CD4-positive, alpha-beta T cell (primary cell): ENCODE results near the gene UBE3C. TPM values are rescaled to one million over a fixed set of nuclear protein-coding genes. Genes with fewer than 3 reads are reported as not detected.

Experiments used
- ATAC-seq: fragments of 200-7000 bp; cut with Tn5 transposase; one replicate; pipeline ENCODE4 v1.10.0; 2022; ENCODE audit warnings: mild to moderate bottlenecking; ENCODE audit not compliant: poor library complexity
- CTCF ChIA-PET: fragments of 350-600 bp; sonication (Branson Sonifier 250); formaldehyde crosslinking; loops from one replicate; lab custom pipeline; 2021; ENCODE audit warnings: antibody characterized with exemption, inconsistent platforms; lab: Charles Lee
- POLR2A ChIA-PET: fragments of 350-600 bp; sonication (Branson Sonifier 250); formaldehyde crosslinking; loops from one replicate; lab custom pipeline; 2021; ENCODE audit warnings: antibody characterized with exemption, inconsistent platforms; lab: Charles Lee
- DNase-seq, 14 experiments: peaks; one replicate each; pipeline ENCODE4 v3.0.0-alpha.2; 2013 to 2020; ENCODE audit warnings: mixed read lengths in 2 of 14
- H3K27ac ChIP-seq, 2 donors: one replicate each; pipeline versions ENCODE4 v1.5.1 to v1.7.0; 2013; ENCODE audit warnings: low read length in 2 of 2, low read depth in 1 of 2, mild to moderate bottlenecking in 1 of 2
- H3K27me3 ChIP-seq, 2 experiments: 1 replicate in 1 of 2; 2 replicates in 1 of 2; pipeline versions ENCODE4 v1.6.1 to v1.7.0; 2013; ENCODE audit warnings: low read length in 2 of 2, control low read depth in 1 of 2, mild to moderate bottlenecking in 1 of 2, moderate library complexity in 1 of 2; ENCODE audit not compliant: insufficient read depth in 2 of 2, control insufficient read depth in 1 of 2
- H3K36me3 ChIP-seq: one replicate; pipeline ENCODE4 v1.6.1; 2013; ENCODE audit warnings: low read length, control low read depth; ENCODE audit not compliant: insufficient read depth
- H3K4me1 ChIP-seq: one replicate; pipeline ENCODE4 v1.6.1; 2013; ENCODE audit warnings: low read length, control low read depth; ENCODE audit not compliant: insufficient read depth
- H3K4me3 ChIP-seq: one replicate; pipeline ENCODE4 v1.5.1; 2013; ENCODE audit warnings: mild to moderate bottlenecking, low read length, moderate library complexity
- H3K9me3 ChIP-seq, 2 experiments: 1 replicate in 1 of 2; 2 replicates in 1 of 2; pipeline versions ENCODE4 v1.6.1 to v1.7.0; 2013; ENCODE audit warnings: low read length in 2 of 2, mild to moderate bottlenecking in 2 of 2, control low read depth in 1 of 2, moderate library complexity in 1 of 2; ENCODE audit not compliant: control insufficient read depth in 1 of 2, insufficient read depth in 1 of 2
- H3K27ac Mint-ChIP-seq: one replicate; pipeline ENCODE4 v1.8.0; 2020; ENCODE audit warnings: mixed read lengths
- H3K27me3 Mint-ChIP-seq: one replicate; pipeline ENCODE4 v1.8.0; 2021; ENCODE audit warnings: mixed read lengths
- H3K36me3 Mint-ChIP-seq: one replicate; pipeline ENCODE4 v1.8.0; 2021; ENCODE audit warnings: low read depth, mixed read lengths
- H3K4me1 Mint-ChIP-seq: one replicate; pipeline ENCODE4 v1.8.0; 2021; ENCODE audit warnings: low read depth, mixed read lengths
- H3K4me3 Mint-ChIP-seq: one replicate; pipeline ENCODE4 v1.8.0; 2020; ENCODE audit warnings: mild to moderate bottlenecking, mixed read lengths
- H3K9me3 Mint-ChIP-seq: one replicate; pipeline ENCODE4 v1.8.0; 2020; ENCODE audit warnings: mixed read lengths
- intact Hi-C, 2 experiments: fragments of 100-400 bp; cut with DNase I in 1 of 2; cut with micrococcal nuclease in 1 of 2; formaldehyde crosslinking; loops; one replicate each; pipeline versions ENCODE4 v1.15.1 to v1.9.0; 2023 to 2025; cut with DNase I, micrococcal nuclease
- total RNA-seq, 174 experiments: library from RNA in 2 of 174; stranded (reverse) in 2 of 174; gene quantifications; one replicate each; pipeline ENCODE4 v1.2.3 and lab custom pipeline; 2021 to 2026
- TF ChIP-seq, protein P1 (sequence below): fragments of 200-600 bp; IDR thresholded peaks from one replicate; pipeline ENCODE4 v1.8.0; 2022; ENCODE audit warnings: antibody characterized with exemption, mild to moderate bottlenecking

The UBE3C gene
- total RNA-seq, 2 experiments from 2014 or later: 30.8 to 32.3 TPM

DNA sequence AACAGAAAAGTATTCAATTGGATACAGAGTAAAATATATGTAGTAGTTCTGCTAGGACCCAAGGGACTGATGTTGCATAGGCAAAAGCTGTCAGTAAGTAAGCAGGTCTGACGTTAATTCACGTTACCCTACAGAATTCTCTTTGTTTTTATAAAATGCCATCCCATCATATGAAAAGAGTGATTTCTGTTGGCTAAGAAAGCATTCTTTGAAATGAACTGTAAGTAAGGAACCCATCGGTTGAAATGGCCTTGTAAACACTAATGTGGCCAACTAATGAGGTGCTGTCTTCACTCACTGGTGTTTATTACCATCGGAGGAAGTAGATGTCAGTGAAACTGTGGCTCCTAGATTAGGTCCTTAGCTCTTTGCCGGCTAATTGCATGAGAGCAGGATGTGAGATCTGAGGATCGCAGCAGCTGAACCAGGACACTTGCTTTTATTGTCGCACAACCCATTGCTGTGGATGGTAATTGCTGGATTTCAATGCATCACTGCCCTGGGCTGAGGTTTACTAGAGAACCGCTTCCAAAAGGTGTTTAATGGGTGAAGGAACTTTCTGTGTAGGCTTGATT is 49.5 kb downstream of the UBE3C start:
- H3K4me1 ChIP-seq: no peaks in the 10 kb centered on the region
- Mint-ChIP-seq H3K36me3 (peaks cover 91% of the 10 kb centered on the region), H3K27ac (no peak overlapping the region), H3K4me1 (no peaks in the 10 kb centered on the region), H3K4me3 (no peak overlapping the region), H3K27me3 (no peaks in the 10 kb centered on the region), H3K9me3 (no peaks in the 10 kb centered on the region)
- H3K9me3 ChIP-seq: no peaks in the 10 kb centered on the region
- H3K27me3 ChIP-seq: no peaks in the 10 kb centered on the region
- DNase-seq (no peak), ATAC-seq (no peak)
- CTCF ChIA-PET: no interaction called here
- H3K4me3 ChIP-seq: no peak overlapping the region
- intact Hi-C loops: no loop called here
- TF ChIP-seq, protein P1, sequence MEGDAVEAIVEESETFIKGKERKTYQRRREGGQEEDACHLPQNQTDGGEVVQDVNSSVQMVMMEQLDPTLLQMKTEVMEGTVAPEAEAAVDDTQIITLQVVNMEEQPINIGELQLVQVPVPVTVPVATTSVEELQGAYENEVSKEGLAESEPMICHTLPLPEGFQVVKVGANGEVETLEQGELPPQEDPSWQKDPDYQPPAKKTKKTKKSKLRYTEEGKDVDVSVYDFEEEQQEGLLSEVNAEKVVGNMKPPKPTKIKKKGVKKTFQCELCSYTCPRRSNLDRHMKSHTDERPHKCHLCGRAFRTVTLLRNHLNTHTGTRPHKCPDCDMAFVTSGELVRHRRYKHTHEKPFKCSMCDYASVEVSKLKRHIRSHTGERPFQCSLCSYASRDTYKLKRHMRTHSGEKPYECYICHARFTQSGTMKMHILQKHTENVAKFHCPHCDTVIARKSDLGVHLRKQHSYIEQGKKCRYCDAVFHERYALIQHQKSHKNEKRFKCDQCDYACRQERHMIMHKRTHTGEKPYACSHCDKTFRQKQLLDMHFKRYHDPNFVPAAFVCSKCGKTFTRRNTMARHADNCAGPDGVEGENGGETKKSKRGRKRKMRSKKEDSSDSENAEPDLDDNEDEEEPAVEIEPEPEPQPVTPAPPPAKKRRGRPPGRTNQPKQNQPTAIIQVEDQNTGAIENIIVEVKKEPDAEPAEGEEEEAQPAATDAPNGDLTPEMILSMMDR: no peak
- POLR2A ChIA-PET: no interaction called here
- H3K36me3 ChIP-seq: peaks cover 85% of the 10 kb centered on the region
- H3K27ac ChIP-seq: no peak overlapping the region

DNA sequence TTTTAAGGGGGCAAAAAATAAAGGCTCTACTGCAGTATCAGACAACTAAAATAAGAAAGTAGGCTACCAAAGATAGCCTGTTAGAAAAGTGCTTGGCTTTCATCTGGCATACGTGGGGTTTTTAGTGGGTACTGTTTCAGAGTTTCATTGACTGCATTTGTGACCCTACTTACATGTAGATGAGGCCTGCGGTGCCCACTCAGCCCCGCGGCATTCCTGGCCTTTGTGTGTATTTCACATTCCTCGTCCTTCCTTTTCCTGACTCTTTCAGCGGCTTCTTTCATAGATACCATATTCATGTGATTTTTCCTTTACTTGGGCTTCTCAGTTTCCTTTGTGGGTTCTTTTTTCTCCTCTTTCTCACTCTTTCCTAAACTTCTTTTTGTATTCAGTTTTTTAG is 50.7 kb downstream of the UBE3C start:
- Mint-ChIP-seq H3K36me3 (peaks cover 91% of the 10 kb centered on the region), H3K9me3 (no peaks in the 10 kb centered on the region), H3K27me3 (no peaks in the 10 kb centered on the region), H3K4me3 (no peak overlapping the region), H3K4me1 (no peaks in the 10 kb centered on the region), H3K27ac (no peak overlapping the region)
- CTCF ChIA-PET: no interaction called here
- POLR2A ChIA-PET: no interaction called here
- H3K4me1 ChIP-seq: no peaks in the 10 kb centered on the region
- DNase-seq (no peak), ATAC-seq (no peak)
- H3K4me3 ChIP-seq: no peak overlapping the region
- peaks cover 76% of the 10 kb centered on the region for H3K36me3 ChIP-seq
- no peaks in the 10 kb centered on the region for H3K9me3 ChIP-seq
- intact Hi-C loops: no loop called here
- no peaks in the 10 kb centered on the region for H3K27me3 ChIP-seq
- H3K27ac ChIP-seq: no peak overlapping the region
- TF ChIP-seq, protein P1: no peak

DNA sequence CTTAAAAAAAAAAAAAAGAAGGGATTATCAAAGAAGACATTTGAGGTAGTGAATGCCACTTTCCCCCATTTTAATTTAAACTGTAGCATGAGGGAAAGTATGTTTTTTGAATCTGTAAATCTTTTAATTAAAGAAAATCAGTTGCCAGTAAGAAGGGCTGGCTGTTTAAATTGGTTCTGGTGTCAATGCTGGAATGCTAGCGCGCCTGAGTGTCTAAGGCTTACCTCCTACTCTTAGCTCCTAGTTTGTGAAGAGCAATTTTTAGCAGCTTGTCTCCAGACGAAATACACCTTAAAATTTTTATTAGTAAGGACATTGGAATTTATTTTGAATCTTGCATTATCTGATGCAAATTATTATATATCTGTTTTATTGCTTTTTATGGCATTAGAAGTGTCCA is 54.1 kb downstream of the UBE3C start:
- Mint-ChIP-seq H3K27me3 (no peaks in the 10 kb centered on the region), H3K4me3 (no peak overlapping the region), H3K36me3 (peaks cover 91% of the 10 kb centered on the region), H3K4me1 (no peaks in the 10 kb centered on the region), H3K27ac (no peak overlapping the region), H3K9me3 (no peaks in the 10 kb centered on the region)
- Histone ChIP-seq H3K27ac (no peak overlapping the region), H3K9me3 (no peaks in the 10 kb centered on the region), H3K27me3 (no peaks in the 10 kb centered on the region), H3K4me1 (no peaks in the 10 kb centered on the region), H3K4me3 (no peak overlapping the region), H3K36me3 (peaks cover 57% of the 10 kb centered on the region)
- intact Hi-C loops: no loop called here
- POLR2A ChIA-PET: no interaction called here
- TF ChIP-seq, protein P1: no peak
- CTCF ChIA-PET: no interaction called here
- ATAC-seq (no peak), DNase-seq (no peak)
